Upper lobe of right lung (tissue), 1 donor: Measurements from ENCODE around the gene STPG4. TPM values are rescaled to one million over a fixed set of nuclear protein-coding genes. Genes with fewer than 3 reads are reported as not detected.

Experiments used
- ATAC-seq: fragments of 200-7000 bp; cut with Tn5 transposase; one replicate; pipeline ENCODE4 v1.9.1; 2020; ENCODE audit warnings: mild to moderate bottlenecking, moderate library complexity
- DNase-seq: peaks from one replicate; pipeline ENCODE4 v3.0.0-alpha.2; 2020
- H3K27ac ChIP-seq: fragments of 200-600 bp; one replicate; pipeline ENCODE4 v1.8.0; 2022
- H3K27me3 ChIP-seq: fragments of 200-600 bp; one replicate; pipeline ENCODE4 v1.8.0; 2022; ENCODE audit warnings: mild to moderate bottlenecking
- H3K36me3 ChIP-seq: fragments of 200-600 bp; one replicate; pipeline ENCODE4 v1.8.0; 2022
- H3K4me1 ChIP-seq: fragments of 200-600 bp; one replicate; pipeline ENCODE4 v1.8.0; 2022
- H3K4me3 ChIP-seq: fragments of 200-600 bp; one replicate; pipeline ENCODE4 v1.8.0; 2022; ENCODE audit warnings: mild to moderate bottlenecking
- H3K9me3 ChIP-seq: fragments of 200-600 bp; one replicate; pipeline ENCODE4 v1.8.0; 2022
- CTCF ChIP-seq: fragments of 200-600 bp; IDR thresholded peaks from one replicate; pipeline ENCODE4 v1.8.0; 2022; ENCODE audit warnings: antibody characterized with exemption
- intact Hi-C: fragments of 100-400 bp; cut with DNase I; formaldehyde crosslinking; loops from one replicate; pipeline ENCODE4 v1.11.0; 2022
- total RNA-seq: library from RNA; stranded (reverse); fragmentation: NEBNext Ultra II Directional; extraction: Animal tissue kit (Norgen Biotek cat#: 25700); gene quantifications from one replicate; pipeline ENCODE4 v1.2.1, GENCODE V29; 2021
- donor health status: DM: no; HTN: yes; CAD: no; lungs with severe emphysema.

The STPG4 gene
- total RNA-seq, 1 donor from 2014 or later = not detected

DNA sequence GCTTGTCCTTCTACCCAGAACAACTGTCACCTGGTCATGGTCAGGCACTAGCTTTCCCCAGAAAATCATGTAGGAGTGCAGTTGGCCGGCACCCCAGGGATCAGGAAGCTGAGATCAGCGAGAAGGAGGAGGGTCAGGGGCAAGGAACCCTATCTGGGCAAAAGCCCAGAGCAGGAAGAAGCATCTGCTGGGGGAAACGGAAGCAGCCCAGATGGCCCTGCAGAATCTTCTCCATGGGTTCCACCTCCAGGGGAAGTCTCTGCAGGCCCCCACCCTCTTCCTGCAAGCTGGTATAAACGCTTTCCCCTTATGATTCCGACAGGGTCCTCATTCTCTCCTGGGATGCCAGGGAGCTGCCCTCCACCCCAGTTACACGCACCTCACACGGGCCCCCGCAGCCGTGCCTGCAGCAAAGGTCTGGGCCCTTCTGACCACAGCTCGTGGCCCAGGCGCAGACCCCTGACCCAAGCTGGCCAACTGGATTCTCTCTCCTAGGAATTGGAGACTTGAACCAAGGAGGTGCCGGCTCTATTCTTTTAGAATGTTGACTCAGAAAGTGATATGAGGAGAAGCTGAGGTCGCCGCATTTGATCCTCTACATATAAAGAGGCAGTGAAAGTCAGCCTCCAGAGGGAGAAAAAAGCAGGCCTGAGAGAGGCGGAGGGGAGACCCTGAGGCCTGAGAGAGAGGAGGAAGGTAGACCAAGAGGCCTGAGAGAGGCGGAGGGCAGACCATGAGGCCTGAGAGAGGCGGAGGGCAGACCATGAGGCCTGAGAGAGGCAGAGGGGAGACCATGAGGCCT is 71.0 kb downstream of the STPG4 start:
- DNase-seq = no peak
- H3K36me3 ChIP-seq = no peaks in the 10 kb centered on the region
- H3K9me3 ChIP-seq = no peaks in the 10 kb centered on the region
- H3K27me3 ChIP-seq = no peaks in the 10 kb centered on the region
- H3K4me3 ChIP-seq = no peak overlapping the region
- no peak for TF ChIP-seq CTCF
- H3K27ac ChIP-seq = no peak overlapping the region
- intact Hi-C loops = no loop called here
- ATAC-seq = peak; percentile 7
- peaks cover 52% of the 10 kb centered on the region for H3K4me1 ChIP-seq

GRCh38 chr2:47083485-47083884 is 71.6 kb downstream of the STPG4 start:
- no peak overlapping the region for H3K27ac ChIP-seq
- TF ChIP-seq CTCF = no peak
- intact Hi-C loops = no loop called here
- DNase-seq = no peak
- H3K27me3 ChIP-seq = no peaks in the 10 kb centered on the region
- H3K4me1 ChIP-seq = peaks cover 53% of the 10 kb centered on the region
- no peak for ATAC-seq
- H3K36me3 ChIP-seq = no peaks in the 10 kb centered on the region
- H3K9me3 ChIP-seq = no peaks in the 10 kb centered on the region
- no peak overlapping the region for H3K4me3 ChIP-seq

GRCh38 chr2:47083005-47083404 is 72.1 kb downstream of the STPG4 start:
- peaks cover 58% of the 10 kb centered on the region for H3K4me1 ChIP-seq
- intact Hi-C loops = no loop called here
- H3K9me3 ChIP-seq = no peaks in the 10 kb centered on the region
- no peak overlapping the region for H3K4me3 ChIP-seq
- no peaks in the 10 kb centered on the region for H3K27me3 ChIP-seq
- ATAC-seq (no peak), DNase-seq (no peak)
- H3K27ac ChIP-seq = no peak overlapping the region
- TF ChIP-seq CTCF = no peak
- no peaks in the 10 kb centered on the region for H3K36me3 ChIP-seq

- Histone ChIP-seq H3K4me3 (no peak overlapping the region), H3K36me3 (no peaks in the 10 kb centered on the region), H3K27ac (no peak overlapping the region), H3K4me1 (peaks cover 66% of the 10 kb centered on the region), H3K9me3 (no peaks in the 10 kb centered on the region), H3K27me3 (no peaks in the 10 kb centered on the region)
- DNase-seq (no peak), ATAC-seq (no peak)
- intact Hi-C loops = no loop called here
- TF ChIP-seq CTCF = no peak
Measured at GRCh38 chr2:47080888-47081301, 74.2 kb downstream of the STPG4 start.

DNA sequence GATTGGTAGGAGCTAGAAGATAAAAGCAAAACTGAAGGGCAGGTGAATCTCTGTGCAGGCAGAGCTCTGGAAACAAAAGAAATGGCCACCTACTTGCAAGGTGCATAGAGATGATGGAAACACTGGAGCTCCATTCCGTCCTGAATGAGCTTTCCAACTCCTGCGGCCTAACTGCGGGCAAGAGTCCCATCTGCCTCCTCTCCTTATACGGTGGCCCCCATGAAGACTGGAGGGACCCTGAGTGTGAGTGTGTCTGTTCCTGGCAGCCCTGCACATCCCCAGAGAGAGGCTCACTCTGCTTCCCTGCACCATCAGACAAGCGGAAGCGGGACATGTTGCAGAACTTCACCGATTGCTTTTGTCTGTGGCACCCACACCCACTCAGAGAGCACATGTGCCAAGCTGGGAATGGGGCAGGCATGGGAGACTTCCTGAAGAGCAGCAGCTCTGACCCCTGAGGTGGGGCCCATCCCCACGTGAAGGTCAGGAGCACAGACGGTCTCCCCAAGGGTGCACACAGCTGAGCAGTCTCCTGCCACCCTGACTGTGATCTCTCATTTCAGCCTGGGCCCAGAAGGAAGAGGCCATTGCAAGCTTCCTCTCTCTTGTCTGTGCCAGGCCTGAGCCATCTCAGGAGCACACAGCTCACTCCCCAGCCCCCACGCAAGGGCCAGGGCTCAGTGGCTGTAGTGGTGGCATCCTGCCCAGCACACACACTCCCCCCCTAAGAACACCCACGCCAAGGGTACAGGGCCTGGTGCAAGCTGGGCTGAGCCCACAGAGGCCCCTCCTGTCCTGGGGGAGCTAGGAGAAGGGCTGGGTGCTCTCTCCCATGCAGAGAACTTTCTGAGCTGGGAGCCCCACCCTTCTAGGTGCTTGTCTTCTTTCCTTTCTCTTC is 75.3 kb downstream of the STPG4 start:
- DNase-seq = peak; percentile 80
- ATAC-seq = peak; percentile 57
- Histone ChIP-seq H3K27me3 (no peaks in the 10 kb centered on the region), H3K36me3 (no peaks in the 10 kb centered on the region), H3K4me1 (peaks cover 72% of the 10 kb centered on the region), H3K4me3 (no peak overlapping the region), H3K9me3 (no peaks in the 10 kb centered on the region), H3K27ac (peak overlapping the region; percentile 53)
- intact Hi-C loops = no loop called here
- no peak for TF ChIP-seq CTCF
